T-helper 1 cell treated with Interleukin-12 subunit alpha and Interleukin-12 subunit beta and Interleukin-4 antibody, amounts not matched to agents 30 μg/mL and 1 μg/mL, for 36 hours (primary cell): ENCODE data around the gene PATL2.
"Not testable (repeated sequence)": the region's sequence is repeated elsewhere in the genome, so short reads cannot be mapped to it uniquely, and the experiment has no call there.

ENCODE experiments used
- H3K27ac Mint-ChIP-seq: one replicate; pipeline ENCODE4 v1.8.0; 2021; ENCODE audit warnings: mild to moderate bottlenecking, mixed read lengths
- H3K27me3 Mint-ChIP-seq: one replicate; pipeline ENCODE4 v1.8.0; 2021; ENCODE audit warnings: low read depth, mixed read lengths
- H3K36me3 Mint-ChIP-seq: one replicate; pipeline ENCODE4 v1.8.0; 2021; ENCODE audit warnings: low read depth, mixed read lengths
- H3K4me1 Mint-ChIP-seq: one replicate; pipeline ENCODE4 v1.8.0; 2021; ENCODE audit warnings: low read depth, mixed read lengths
- H3K4me3 Mint-ChIP-seq: one replicate; pipeline ENCODE4 v1.8.0; 2021; ENCODE audit warnings: mild to moderate bottlenecking, moderate library complexity, mixed read lengths
- H3K9me3 Mint-ChIP-seq: one replicate; pipeline ENCODE4 v1.8.0; 2021; ENCODE audit warnings: mixed read lengths

The PATL2 gene

DNA sequence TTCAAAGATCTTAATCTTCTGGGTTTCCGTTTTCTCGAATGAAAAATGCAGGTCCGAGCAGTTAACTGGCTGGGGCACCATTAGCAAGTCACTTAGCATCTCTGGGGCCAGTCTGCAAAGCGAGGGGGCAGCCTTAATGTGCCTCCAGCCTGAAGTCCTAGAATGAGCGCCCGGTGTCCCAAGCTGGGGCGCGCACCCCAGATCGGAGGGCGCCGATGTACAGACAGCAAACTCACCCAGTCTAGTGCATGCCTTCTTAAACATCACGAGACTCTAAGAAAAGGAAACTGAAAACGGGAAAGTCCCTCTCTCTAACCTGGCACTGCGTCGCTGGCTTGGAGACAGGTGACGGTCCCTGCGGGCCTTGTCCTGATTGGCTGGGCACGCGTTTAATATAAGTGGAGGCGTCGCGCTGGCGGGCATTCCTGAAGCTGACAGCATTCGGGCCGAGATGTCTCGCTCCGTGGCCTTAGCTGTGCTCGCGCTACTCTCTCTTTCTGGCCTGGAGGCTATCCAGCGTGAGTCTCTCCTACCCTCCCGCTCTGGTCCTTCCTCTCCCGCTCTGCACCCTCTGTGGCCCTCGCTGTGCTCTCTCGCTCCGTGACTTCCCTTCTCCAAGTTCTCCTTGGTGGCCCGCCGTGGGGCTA, at the start of gene PATL2, which contains the start of gene B2M:
Gene PATL2, minus strand, starts transcription at position 228 of the 647 bp plus-strand sequence. CDS start 34,833 bp downstream, outside the sequence.
Gene B2M, plus strand, starts transcription at position 422 of the 647 bp plus-strand sequence. Its CDS starts 30 bp downstream, at position 452.
- Mint-ChIP-seq H3K9me3 (no peaks in the 10 kb centered on the region), H3K27me3 (no peaks in the 10 kb centered on the region), H3K36me3 (peaks cover 60% of the 10 kb centered on the region)

DNA sequence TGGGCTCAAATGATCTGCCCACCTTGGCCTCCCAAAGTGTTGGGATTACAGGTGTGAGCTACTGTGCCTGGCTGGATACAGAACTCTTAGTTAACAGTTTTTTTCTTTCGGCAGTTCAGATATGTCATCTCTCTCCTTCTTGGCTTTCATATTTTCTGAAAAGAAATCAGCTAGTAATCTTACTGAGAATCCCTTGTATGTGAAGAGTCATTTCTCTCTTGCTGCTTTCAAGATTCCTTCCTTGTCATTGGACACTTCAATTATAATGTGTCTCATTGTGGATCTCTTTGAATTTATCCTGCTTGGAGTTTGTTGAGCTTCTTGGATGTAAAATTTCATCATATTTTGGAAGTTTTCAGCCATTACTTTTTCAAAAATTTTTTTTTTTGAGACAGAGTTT, 42.2 kb upstream of the PATL2 start:
- H3K27ac Mint-ChIP-seq: no peak overlapping the region
- peaks cover 46% of the 10 kb centered on the region for H3K36me3 Mint-ChIP-seq
- H3K27me3 Mint-ChIP-seq: no peaks in the 10 kb centered on the region
- peaks cover 34% of the 10 kb centered on the region for H3K9me3 Mint-ChIP-seq
- peaks cover 10% of the 10 kb centered on the region for H3K4me1 Mint-ChIP-seq
- H3K4me3 Mint-ChIP-seq: no peak overlapping the region

More for the DNA sequence above, at the start of gene PATL2, which contains the start of gene B2M:
- Mint-ChIP-seq H3K27ac (peak within 1 kb of the TSS; percentile 99), H3K4me1 (peaks cover 45% of the 10 kb centered on the region), H3K4me3 (peak within 1 kb of the TSS; percentile 89)

DNA sequence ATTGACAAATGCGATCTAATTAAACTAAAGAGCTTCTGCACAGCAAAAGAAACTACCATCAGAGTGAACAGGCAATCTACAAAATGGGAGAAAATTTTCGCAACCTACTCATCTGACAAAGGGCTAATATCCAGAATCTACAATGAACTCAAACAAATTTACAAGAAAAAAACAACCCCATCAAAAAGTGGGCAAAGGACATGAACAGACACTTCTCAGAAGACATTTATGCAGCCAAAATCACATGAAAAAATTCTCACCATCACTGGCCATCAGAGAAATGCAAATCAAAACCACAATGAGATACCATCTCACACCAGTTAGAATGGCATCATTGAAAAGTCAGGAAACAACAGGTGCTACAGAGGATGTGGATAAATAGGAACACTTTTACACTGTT, 32.3 kb upstream of the PATL2 start:
- H3K4me1 Mint-ChIP-seq, H3K4me3 Mint-ChIP-seq, H3K27ac Mint-ChIP-seq, H3K27me3 Mint-ChIP-seq: not testable (repeated sequence)
- Mint-ChIP-seq H3K36me3 (peaks cover 11% of the 10 kb centered on the region), H3K9me3 (peaks cover 15% of the 10 kb centered on the region)

DNA sequence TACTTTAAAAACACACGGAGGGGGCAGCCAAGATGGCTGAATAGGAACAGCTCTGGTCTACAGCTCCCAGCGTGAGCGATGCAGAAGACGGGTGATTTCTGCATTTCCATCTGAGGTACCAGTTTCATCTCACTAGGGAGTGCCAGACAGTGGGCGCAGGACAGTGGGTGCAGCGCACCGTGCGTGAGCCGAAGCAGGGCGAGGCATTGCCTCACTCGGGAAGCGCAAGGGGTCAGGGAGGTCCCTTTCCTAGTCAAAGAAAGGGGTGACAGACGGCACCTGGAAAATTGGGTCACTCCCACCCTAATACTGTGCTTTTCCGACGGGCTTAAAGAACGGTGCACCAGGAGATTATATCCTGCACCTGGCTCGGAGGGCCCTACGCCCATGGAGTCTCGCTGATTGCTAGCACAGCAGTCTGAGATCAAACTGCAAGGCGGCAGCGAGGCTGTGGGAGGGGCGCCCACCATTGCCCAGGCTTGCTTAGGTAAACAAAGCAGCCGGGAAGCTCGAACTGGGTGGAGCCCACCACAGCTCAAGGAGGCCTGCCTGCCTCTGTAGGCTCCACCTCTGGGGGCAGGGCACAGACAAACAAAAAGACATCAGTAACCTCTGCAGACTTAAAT, 28.2 kb upstream of the PATL2 start:
- H3K27me3 Mint-ChIP-seq, H3K36me3 Mint-ChIP-seq, H3K4me3 Mint-ChIP-seq, H3K9me3 Mint-ChIP-seq, H3K27ac Mint-ChIP-seq: not testable (repeated sequence)
- peaks cover 39% of the 10 kb centered on the region for H3K4me1 Mint-ChIP-seq

DNA sequence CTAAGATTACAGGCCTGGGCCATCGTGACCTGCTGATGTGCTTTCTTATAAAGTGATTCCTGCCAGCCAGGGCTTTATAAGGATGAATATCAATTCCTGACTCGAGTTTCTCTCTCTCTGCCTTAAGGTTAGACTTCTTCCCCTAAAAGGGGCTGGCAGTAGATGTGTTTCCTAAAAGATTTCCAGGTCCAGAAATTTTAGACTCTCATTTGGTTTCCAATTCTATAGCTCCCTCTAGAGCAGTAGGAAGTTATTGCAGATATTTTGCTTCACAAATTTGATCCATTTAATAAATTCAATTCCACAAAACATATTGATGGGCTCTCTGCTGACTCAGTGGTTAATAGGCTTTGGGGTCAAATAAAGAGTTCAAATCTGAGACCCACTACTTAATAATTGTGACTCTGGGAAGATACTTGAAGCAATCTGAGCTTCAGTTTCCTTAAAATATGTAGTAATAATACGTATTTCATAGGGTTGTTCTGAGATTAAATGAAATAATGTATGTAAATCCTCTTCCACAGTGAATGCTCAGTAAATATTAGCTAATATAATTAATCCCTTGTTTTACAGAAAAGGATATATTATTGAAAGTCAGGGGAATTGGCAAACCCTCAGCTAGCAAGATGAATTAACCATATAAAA, 27.3 kb upstream of the PATL2 start:
- H3K4me1 Mint-ChIP-seq: peaks cover 43% of the 10 kb centered on the region
- no peaks in the 10 kb centered on the region for H3K27me3 Mint-ChIP-seq
- H3K9me3 Mint-ChIP-seq: no peaks in the 10 kb centered on the region
- H3K36me3 Mint-ChIP-seq: peaks cover 8% of the 10 kb centered on the region
- peak overlapping the region; percentile 46 for H3K4me3 Mint-ChIP-seq
- peak overlapping the region; percentile 67 for H3K27ac Mint-ChIP-seq

DNA sequence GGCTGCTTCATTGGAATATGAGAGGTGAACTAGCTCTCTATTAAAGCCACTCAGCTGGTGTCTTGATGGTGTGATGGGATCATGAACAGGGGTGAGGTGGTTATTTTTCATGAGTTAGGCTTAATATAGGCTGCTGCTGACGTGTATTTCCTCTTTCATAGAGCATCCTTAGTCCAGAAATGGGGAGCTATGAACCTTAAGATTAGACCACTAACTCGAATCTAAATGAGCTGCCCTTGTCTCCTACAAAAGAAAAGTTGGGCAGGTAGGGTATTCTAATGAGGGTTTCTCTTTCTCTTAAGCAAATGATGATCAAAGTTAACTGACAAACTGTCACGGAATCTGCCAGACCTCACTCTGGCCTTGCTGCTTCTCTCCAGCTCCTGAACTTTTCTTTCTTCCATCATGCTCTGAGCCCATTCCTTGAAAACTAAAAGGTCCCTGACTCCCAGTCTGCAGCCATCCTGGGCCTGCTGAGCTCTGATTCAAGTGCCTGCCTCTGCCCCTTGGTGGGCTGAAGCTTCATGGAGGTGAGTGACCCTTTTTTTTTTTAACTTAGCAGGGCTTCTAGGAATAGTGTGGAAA, 25.1 kb upstream of the PATL2 start, which contains the start of gene TRIM69:
Gene TRIM69, plus strand, starts transcription at position 348 of the 585 bp plus-strand sequence. Its CDS starts 177 bp downstream, at position 525.
- Mint-ChIP-seq H3K27me3 (no peaks in the 10 kb centered on the region), H3K4me3 (peak within 1 kb of the TSS; percentile 87), H3K9me3 (no peaks in the 10 kb centered on the region), H3K4me1 (peaks cover 57% of the 10 kb centered on the region), H3K36me3 (peaks cover 22% of the 10 kb centered on the region), H3K27ac (peak within 1 kb of the TSS; percentile 92)

DNA sequence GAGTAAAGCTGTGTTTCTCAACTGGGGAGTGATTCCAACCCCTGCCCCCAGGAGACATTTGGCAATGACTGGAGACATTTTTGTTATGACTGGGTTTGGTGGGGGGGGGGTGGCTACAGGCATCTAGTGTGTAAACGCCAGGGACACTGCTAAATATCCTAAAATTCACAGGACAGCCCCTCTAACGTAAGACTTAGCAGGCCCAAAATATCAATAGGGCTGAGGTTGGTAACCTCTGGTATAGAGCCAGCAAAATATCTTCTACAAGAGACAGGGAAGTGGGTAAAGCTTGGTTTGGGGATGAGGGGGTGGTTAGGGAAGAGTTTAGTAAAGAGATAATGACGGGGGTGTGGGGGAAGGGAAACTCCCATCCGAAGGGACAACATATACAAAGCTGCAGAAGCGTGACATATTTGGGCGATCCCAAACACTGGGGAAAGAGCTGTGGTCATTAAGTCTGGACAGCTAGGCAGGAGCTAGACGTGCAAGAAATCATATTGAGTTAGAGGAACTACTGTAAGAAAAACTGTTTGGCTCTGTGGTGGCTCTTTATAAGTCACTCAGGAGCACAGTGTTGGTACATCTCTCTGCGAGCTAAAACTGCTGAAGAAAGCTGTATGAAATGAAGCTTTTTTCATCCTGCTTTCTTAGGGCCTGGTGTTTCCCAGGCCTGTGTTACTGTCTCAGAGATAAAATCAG, 24.5 kb upstream of the PATL2 start:
- Mint-ChIP-seq H3K36me3 (peaks cover 23% of the 10 kb centered on the region), H3K27me3 (no peaks in the 10 kb centered on the region), H3K4me3 (peak overlapping the region; percentile 87), H3K27ac (peak overlapping the region; percentile 92), H3K9me3 (no peaks in the 10 kb centered on the region), H3K4me1 (peaks cover 61% of the 10 kb centered on the region)

DNA sequence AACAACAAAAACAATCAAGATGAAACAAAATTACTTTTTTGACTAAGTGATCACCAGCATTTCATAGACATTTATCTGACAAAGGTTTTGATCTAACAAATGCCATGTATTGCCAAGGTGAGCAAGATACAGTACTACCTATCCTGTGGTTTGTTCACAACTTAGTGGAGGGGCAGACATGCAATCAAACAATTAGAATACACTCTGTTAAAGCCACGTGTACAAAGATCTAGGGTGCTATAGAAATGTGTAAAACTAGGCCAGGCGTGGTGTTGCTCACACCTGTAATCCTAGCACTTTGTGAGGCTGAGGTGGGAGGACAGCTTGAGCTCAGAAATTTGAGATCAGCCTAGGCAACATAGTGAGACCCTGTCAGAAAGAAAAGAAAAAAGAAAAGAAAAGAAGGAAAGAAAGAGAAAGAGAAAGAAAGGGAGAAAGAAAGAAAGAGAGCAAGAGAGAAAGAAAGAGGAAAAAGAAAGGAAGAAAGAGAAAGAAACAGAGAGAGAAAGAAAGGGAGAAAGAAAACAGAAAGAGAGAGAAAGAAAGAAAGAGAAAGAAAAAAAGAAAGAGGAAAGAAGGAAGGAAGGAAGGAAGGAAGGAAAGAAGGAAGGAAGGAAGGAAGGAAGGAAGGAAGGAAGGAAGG, 23.8 kb upstream of the PATL2 start:
- Mint-ChIP-seq H3K4me3 (peak overlapping the region; percentile 87), H3K27ac (peak overlapping the region; percentile 92), H3K9me3 (no peaks in the 10 kb centered on the region), H3K36me3 (peaks cover 21% of the 10 kb centered on the region), H3K27me3 (no peaks in the 10 kb centered on the region), H3K4me1 (peaks cover 64% of the 10 kb centered on the region)

DNA sequence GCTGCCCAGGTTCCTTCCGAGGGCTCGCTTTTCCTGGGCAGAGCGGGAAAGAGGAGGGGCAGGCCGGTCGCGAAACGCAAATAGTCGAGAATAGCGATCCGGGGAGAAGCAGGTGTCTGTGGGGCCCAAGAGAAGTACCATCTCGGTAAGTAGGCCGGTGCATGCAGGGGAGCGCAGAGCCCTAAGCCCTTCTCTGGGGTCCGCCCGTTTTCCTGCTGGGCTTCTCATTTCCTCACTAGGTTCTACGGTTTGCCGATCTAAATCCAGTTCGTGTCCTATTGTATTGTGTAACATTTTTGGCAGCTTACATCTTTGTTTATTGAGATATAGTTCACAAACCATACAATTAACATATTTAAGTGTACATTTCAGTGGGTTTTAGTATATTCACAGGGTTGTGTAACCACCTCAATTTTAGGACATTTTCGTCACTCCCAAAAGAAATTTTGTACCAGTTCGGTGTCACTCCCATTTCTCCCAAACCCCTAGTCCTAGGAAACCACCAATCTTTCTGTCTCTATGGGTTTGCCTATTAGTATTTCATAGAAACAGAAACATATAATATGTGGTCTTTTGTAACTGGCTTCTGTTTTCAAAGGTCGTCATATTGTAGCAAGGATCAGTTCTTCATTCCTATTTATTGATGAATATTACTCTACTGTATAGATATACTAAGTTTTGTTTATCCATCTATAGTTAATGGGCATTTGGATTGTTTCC, 18.4 kb upstream of the PATL2 start:
- H3K9me3 Mint-ChIP-seq: no peaks in the 10 kb centered on the region
- peak overlapping the region; percentile 100 for H3K27ac Mint-ChIP-seq
- peaks cover 31% of the 10 kb centered on the region for H3K36me3 Mint-ChIP-seq
- no peaks in the 10 kb centered on the region for H3K27me3 Mint-ChIP-seq
- peaks cover 66% of the 10 kb centered on the region for H3K4me1 Mint-ChIP-seq
- peak overlapping the region; percentile 98 for H3K4me3 Mint-ChIP-seq

DNA sequence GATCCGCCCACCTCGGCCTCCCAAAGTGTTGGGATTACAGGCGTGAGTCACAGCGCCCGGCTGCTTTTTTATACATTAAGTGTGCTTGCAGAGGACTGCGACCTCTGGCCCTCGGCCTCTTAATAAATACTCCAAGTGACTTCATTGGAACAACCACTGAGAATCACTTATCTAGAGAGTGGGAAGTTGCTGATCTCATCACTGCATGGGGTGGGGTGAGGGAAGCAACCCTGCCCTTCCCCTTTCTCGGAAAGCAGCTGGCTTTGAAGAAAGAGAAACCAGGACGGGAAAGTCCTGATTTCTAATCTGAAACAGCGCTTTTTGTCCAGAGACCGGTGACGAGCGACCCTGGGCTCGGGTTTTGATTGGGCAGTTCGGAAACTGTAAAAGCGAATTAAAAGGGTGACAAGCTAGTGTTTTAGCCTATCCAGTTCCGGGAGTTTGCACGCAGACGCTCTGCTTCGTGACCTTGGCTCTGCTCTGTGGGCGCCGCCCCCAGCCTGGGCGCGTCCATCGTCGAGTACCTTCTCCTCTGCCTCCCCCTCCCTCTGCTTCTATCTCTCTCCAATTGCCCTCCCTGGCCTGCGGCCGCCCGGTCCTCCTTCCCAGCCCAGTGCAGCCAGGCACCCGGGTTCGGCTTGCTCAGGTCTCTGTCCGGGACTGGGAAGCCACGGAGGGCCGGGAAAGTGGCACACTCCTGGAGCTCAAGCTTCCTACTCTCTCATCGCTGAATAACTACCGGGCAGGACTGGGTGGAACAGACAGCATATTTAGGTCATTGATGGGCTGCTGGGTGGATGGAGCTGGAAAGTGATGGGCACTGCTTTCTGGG, 17.7 kb upstream of the PATL2 start:
- Mint-ChIP-seq H3K27ac (peak overlapping the region; percentile 100), H3K4me1 (peaks cover 67% of the 10 kb centered on the region), H3K9me3 (no peaks in the 10 kb centered on the region), H3K4me3 (peak overlapping the region; percentile 98), H3K36me3 (peaks cover 30% of the 10 kb centered on the region), H3K27me3 (no peaks in the 10 kb centered on the region)

DNA sequence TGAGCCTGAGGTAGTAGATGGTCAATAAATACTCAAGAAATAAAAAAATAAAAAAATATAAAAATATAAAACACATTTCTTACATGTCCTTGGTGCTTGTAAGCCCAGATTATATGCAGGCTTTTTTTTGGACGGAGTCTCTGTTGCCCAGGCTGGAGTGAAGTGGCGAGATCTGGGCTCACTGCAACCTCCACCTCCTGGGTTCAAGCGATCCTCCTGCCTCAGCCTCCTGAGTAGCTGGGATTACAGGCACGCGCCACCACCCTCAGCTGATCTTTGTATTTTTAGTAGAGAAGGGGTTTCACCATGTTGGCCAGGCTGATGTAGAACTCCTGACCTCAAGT, 17.1 kb upstream of the PATL2 start:
- H3K9me3 Mint-ChIP-seq, H3K27me3 Mint-ChIP-seq: not testable (repeated sequence)
- H3K27ac Mint-ChIP-seq: peak overlapping the region; percentile 100
- H3K4me3 Mint-ChIP-seq: peak overlapping the region; percentile 98
- peaks cover 68% of the 10 kb centered on the region for H3K4me1 Mint-ChIP-seq
- H3K36me3 Mint-ChIP-seq: peaks cover 26% of the 10 kb centered on the region

DNA sequence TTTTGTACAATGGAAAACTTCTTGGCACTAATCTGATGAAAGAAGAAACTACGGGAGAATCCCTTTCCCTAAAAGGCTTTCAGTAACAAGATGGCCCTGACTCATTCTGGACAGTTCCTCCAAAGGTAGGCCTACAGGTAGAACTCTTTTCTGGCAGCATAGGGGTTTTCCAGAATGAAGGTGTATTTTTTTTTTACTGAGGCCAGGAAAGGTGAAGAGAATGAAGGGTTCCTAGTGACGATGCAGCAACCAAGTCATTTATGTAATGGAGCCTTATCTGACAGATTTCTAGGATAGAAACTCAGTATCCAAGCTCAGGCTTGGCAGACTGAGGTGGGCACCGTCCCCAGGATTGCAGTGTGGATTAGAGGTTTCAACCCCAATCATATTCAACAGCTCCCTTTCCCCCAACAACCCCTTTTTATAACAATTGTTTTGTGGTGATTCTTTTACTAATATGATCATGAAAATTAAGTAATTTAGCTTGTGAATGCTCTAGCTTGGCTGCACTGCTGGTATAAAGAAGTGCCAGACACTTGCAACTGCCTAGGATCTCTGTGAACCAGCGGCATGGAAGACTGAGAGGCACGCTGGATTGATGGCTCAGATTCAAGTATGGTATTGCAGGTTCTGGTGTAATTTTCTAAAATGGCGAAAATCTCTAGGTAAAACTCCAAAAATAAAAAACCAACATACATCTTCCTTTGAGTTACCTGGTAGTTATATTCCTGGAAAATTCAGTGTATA, 16.5 kb upstream of the PATL2 start:
- peaks cover 68% of the 10 kb centered on the region for H3K4me1 Mint-ChIP-seq
- no peaks in the 10 kb centered on the region for H3K27me3 Mint-ChIP-seq
- peak overlapping the region; percentile 98 for H3K4me3 Mint-ChIP-seq
- H3K36me3 Mint-ChIP-seq: peaks cover 26% of the 10 kb centered on the region
- no peaks in the 10 kb centered on the region for H3K9me3 Mint-ChIP-seq
- H3K27ac Mint-ChIP-seq: peak overlapping the region; percentile 100
